HCT116 (cell line): ENCODE data around the gene APBA2. TPM values are rescaled to one million over a fixed set of nuclear protein-coding genes. Genes with fewer than 3 reads are reported as not detected.

ENCODE experiments used
- ATAC-seq: fragments of 200-7000 bp; cut with Tn5 transposase; 2 replicates; pipeline ENCODE4 v1.9.1; 2020; ENCODE audit warnings: mild to moderate bottlenecking, moderate library complexity
- BruUV-seq: library from RNA; stranded (reverse); fragments of 400-500 nt; replicated peaks from 2 replicates; lab custom pipeline; 2021; lab: Mats Ljungman, UMichigan
- CTCF ChIA-PET: fragments of 300-600 bp; sonication (Branson Sonifier 250); formaldehyde crosslinking; loops from one replicate; lab custom pipeline; 2021; ENCODE audit warnings: antibody characterized with exemption; lab: Charles Lee
- POLR2A ChIA-PET: fragments of 300-600, 350-600 bp; sonication (Branson Sonifier 250); formaldehyde crosslinking; loops from one replicate; lab custom pipeline; 2021; ENCODE audit warnings: antibody characterized with exemption; lab: Charles Lee
- RAD21 ChIA-PET, 2 experiments: fragments of 300-600 bp; sonication (Branson Sonifier 250); formaldehyde crosslinking; loops; one replicate each; lab custom pipeline; 2023; ENCODE audit warnings: low total read pairs in 2 of 2; ENCODE audit not compliant: uncharacterized antibody in 2 of 2, unreplicated experiment in 2 of 2, low non-redundant PET in 1 of 2; lab: Charles Lee
- DNase-seq: peaks from one replicate; pipeline ENCODE4 v3.0.0-alpha.2; 2010; ENCODE audit warnings: low read depth, low spot score
- H2AFZ ChIP-seq: fragments of 200-600 bp; shearing (Covaris generic), sonication (generic); 2 replicates; pipeline ENCODE4 v1.6.1; 2017; ENCODE audit warnings: low read depth, mixed run types, mixed read lengths, antibody characterized with exemption, low read length; ENCODE audit not compliant: poor library complexity, severe bottlenecking
- H3K27ac ChIP-seq: 2 replicates; pipeline ENCODE4 v1.5.1; 2012; ENCODE audit warnings: low read depth, low read length
- H3K27me3 ChIP-seq: fragments of 200-600 bp; sonication (generic); 2 replicates; pipeline ENCODE4 v1.6.1; 2016; ENCODE audit warnings: mixed run types, low read length, mixed read lengths; ENCODE audit not compliant: insufficient read depth
- H3K36me3 ChIP-seq, 2 experiments: fragments of 200-500 bp in 1 of 2; fragments of 200-600 bp in 1 of 2; sonication (Bioruptor generic) in 1 of 2; sonication (generic) in 1 of 2; 2 replicates each; pipeline versions ENCODE4 v1.5.1 to v1.6.1; 2014 to 2016; ENCODE audit warnings: low read length in 2 of 2, inconsistent platforms in 1 of 2, mixed read lengths in 1 of 2, mixed run types in 1 of 2; ENCODE audit not compliant: insufficient read depth in 2 of 2, control insufficient read depth in 1 of 2
- H3K4me1 ChIP-seq, 2 experiments: fragments of 200-600 bp in 1 of 2; sonication (generic) in 1 of 2; 2 replicates each; pipeline versions ENCODE4 v1.5.1 to v1.6.1; 2012 to 2017; ENCODE audit warnings: low read length in 2 of 2, inconsistent platforms in 1 of 2, mild to moderate bottlenecking in 1 of 2, mixed read lengths in 1 of 2, mixed run types in 1 of 2, moderate library complexity in 1 of 2; ENCODE audit not compliant: insufficient read depth in 2 of 2, control insufficient read depth in 1 of 2
- H3K4me2 ChIP-seq: fragments of 200-600 bp; sonication (generic); 2 replicates; pipeline ENCODE4 v1.6.1; 2017; ENCODE audit warnings: mixed run types, low read length, mixed read lengths
- H3K4me3 ChIP-seq, 2 experiments: fragments of 200-600 bp in 1 of 2; sonication (generic) in 1 of 2; replicated peaks in 1 of 2; 2 replicates each; pipeline ENCODE4 v1.5.1; 2011 to 2016; ENCODE audit warnings: low read length in 2 of 2, control low read depth in 1 of 2, low read depth in 1 of 2, mild to moderate bottlenecking in 1 of 2, mixed read lengths in 1 of 2, mixed run types in 1 of 2
- H3K79me2 ChIP-seq: fragments of 200-600 bp; sonication (generic); 2 replicates; pipeline ENCODE4 v1.6.1; 2017; ENCODE audit warnings: mild to moderate bottlenecking, mixed run types, low read length, moderate library complexity, mixed read lengths; ENCODE audit not compliant: insufficient read depth
- H3K9ac ChIP-seq: fragments of 200-600 bp; sonication (generic); 2 replicates; pipeline ENCODE4 v1.6.1; 2016; ENCODE audit warnings: low read length, mixed read lengths
- H3K9me2 ChIP-seq: fragments of 200-600 bp; sonication (generic), shearing (Covaris generic); 2 replicates; pipeline ENCODE4 v1.6.1; 2017; ENCODE audit warnings: mixed run types, mild to moderate bottlenecking, moderate library complexity; ENCODE audit not compliant: insufficient read depth
- H3K9me3 ChIP-seq, 2 experiments: fragments of 200-500 bp in 1 of 2; fragments of 200-600 bp in 1 of 2; sonication (Bioruptor generic) in 1 of 2; sonication (generic) in 1 of 2; 2 replicates each; pipeline ENCODE4 v1.6.1; 2014 to 2017; ENCODE audit warnings: low read length in 2 of 2, mixed read lengths in 2 of 2, inconsistent platforms in 1 of 2, low read depth in 1 of 2, mild to moderate bottlenecking in 1 of 2, mixed run types in 1 of 2, moderate library complexity in 1 of 2; ENCODE audit not compliant: control insufficient read depth in 1 of 2, insufficient read depth in 1 of 2
- H4K20me1 ChIP-seq: fragments of 200-600 bp; sonication (generic), shearing (Covaris generic); 2 replicates; pipeline ENCODE4 v1.6.1; 2017; ENCODE audit warnings: mixed run types, mild to moderate bottlenecking, moderate library complexity; ENCODE audit not compliant: insufficient read depth
- CEBPB ChIP-seq: IDR thresholded peaks from 2 replicates; pipeline ENCODE4 v1.6.1; 2012; ENCODE audit warnings: low read depth
- EGR1 ChIP-seq: IDR thresholded peaks from 2 replicates; pipeline ENCODE4 v1.6.1; 2012; ENCODE audit warnings: low read depth
- EZH2phosphoT487 ChIP-seq: fragments of 200-600 bp; IDR thresholded peaks from 2 replicates; pipeline ENCODE4 v1.6.1; 2018; ENCODE audit warnings: antibody characterized with exemption, borderline replicate concordance
- FOSL1 ChIP-seq: IDR thresholded peaks from 2 replicates; pipeline ENCODE4 v1.6.1; 2012; ENCODE audit warnings: low read depth
- RAD21 ChIP-seq: IDR thresholded peaks from 2 replicates; pipeline ENCODE4 v1.6.1; 2012; ENCODE audit warnings: low read depth, mild to moderate bottlenecking
- SIN3A ChIP-seq: IDR thresholded peaks from 2 replicates; pipeline ENCODE4 v1.6.1; 2012; ENCODE audit warnings: low read depth
- SP1 ChIP-seq: IDR thresholded peaks from 2 replicates; pipeline ENCODE4 v1.6.1; 2012; ENCODE audit warnings: low read depth
- SRF ChIP-seq: IDR thresholded peaks from 2 replicates; pipeline ENCODE4 v1.6.1; 2012; ENCODE audit warnings: low read depth
- TCF7L2 ChIP-seq: IDR thresholded peaks from 2 replicates; pipeline ENCODE4 v1.7.0; 2011; ENCODE audit warnings: borderline replicate concordance, inconsistent platforms; ENCODE audit not compliant: insufficient read depth, insufficient read length; ENCODE audit errors: extremely low read depth
- ZNF274 ChIP-seq: fragments of 200-500 bp; sonication (Bioruptor generic); IDR thresholded peaks from 2 replicates; pipeline ENCODE4 v1.6.1; 2014; ENCODE audit warnings: mild to moderate bottlenecking, low read depth, low read length, inconsistent platforms
- intact Hi-C: fragments of 100-400 bp; cut with micrococcal nuclease; formaldehyde crosslinking; loops from 2 replicates; pipeline ENCODE4 v1.10.0; 2022
- total RNA-seq: library from RNA; stranded (reverse); gene quantifications from one replicate; pipeline ENCODE4 v1.2.1, GENCODE V29; 2021; ENCODE audit not compliant: unreplicated experiment
- TF ChIP-seq, protein P1 (sequence below): IDR thresholded peaks from 2 replicates; pipeline ENCODE4 v1.6.1; 2012; ENCODE audit warnings: low read depth
- TF ChIP-seq, protein P2 (sequence below), 3 experiments: fragments of 200-600 bp in 1 of 3; sonication (generic) in 1 of 3; IDR thresholded peaks in 2 of 3; conservative IDR thresholded peaks in 1 of 3; 2 replicates each; pipeline ENCODE4 v1.5.1; 2012 to 2017; ENCODE audit warnings: low read depth in 2 of 3, low read length in 2 of 3, antibody characterized with exemption in 1 of 3, borderline replicate concordance in 1 of 3, control low read depth in 1 of 3, mild to moderate bottlenecking in 1 of 3, mixed read lengths in 1 of 3, mixed run types in 1 of 3, moderate library complexity in 1 of 3; ENCODE audit not compliant: insufficient read depth in 1 of 3

Gene APBA2
- total RNA-seq, 1 experiment from 2014 or later, result 0.47 TPM

DNA sequence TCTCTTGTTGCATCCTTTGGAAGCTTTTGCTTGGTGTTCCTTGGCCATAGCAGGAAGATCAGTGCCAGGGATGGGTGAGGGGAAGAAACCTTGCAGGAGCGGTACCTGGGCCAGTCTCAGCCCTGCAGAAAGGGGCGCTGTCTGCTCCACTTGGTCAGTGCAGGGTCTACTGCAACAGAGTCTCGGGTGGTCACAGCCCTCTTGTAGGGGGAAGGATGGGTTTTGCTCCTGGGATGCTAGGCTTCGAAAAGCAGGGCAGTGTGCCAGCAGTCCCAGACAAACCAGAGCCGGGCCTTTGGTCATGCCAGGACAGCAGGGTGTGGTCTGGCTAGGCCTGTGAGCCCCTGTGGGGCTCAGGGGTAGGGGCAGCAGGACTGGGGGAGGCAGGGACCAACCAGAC is 186.7 kb downstream of the APBA2 start:
- BruUV-seq, result no TSS peak
- ChIA-PET POLR2A (no interaction called here), CTCF (no interaction called here), RAD21 (no interaction called here)
- Histone ChIP-seq H3K36me3 (no peaks in the 10 kb centered on the region), H3K9me2 (no peaks in the 10 kb centered on the region), H3K4me3 (no peak overlapping the region), H4K20me1 (no peaks in the 10 kb centered on the region), H3K4me1 (no peaks in the 10 kb centered on the region), H3K9ac (no peak overlapping the region), H3K9me3 (no peaks in the 10 kb centered on the region), H3K27me3 (no peaks in the 10 kb centered on the region), H2AFZ (no peak overlapping the region), H3K27ac (no peak overlapping the region), H3K4me2 (no peak overlapping the region), H3K79me2 (no peaks in the 10 kb centered on the region)
- intact Hi-C loops, result no loop called here
- TF ChIP-seq RAD21 (no peak), EGR1 (no peak), EZH2phosphoT487 (no peak), FOSL1 (no peak)
- TF ChIP-seq, protein P1, sequence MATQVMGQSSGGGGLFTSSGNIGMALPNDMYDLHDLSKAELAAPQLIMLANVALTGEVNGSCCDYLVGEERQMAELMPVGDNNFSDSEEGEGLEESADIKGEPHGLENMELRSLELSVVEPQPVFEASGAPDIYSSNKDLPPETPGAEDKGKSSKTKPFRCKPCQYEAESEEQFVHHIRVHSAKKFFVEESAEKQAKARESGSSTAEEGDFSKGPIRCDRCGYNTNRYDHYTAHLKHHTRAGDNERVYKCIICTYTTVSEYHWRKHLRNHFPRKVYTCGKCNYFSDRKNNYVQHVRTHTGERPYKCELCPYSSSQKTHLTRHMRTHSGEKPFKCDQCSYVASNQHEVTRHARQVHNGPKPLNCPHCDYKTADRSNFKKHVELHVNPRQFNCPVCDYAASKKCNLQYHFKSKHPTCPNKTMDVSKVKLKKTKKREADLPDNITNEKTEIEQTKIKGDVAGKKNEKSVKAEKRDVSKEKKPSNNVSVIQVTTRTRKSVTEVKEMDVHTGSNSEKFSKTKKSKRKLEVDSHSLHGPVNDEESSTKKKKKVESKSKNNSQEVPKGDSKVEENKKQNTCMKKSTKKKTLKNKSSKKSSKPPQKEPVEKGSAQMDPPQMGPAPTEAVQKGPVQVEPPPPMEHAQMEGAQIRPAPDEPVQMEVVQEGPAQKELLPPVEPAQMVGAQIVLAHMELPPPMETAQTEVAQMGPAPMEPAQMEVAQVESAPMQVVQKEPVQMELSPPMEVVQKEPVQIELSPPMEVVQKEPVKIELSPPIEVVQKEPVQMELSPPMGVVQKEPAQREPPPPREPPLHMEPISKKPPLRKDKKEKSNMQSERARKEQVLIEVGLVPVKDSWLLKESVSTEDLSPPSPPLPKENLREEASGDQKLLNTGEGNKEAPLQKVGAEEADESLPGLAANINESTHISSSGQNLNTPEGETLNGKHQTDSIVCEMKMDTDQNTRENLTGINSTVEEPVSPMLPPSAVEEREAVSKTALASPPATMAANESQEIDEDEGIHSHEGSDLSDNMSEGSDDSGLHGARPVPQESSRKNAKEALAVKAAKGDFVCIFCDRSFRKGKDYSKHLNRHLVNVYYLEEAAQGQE, result no peak
- ATAC-seq (no peak), DNase-seq (no peak)

DNA sequence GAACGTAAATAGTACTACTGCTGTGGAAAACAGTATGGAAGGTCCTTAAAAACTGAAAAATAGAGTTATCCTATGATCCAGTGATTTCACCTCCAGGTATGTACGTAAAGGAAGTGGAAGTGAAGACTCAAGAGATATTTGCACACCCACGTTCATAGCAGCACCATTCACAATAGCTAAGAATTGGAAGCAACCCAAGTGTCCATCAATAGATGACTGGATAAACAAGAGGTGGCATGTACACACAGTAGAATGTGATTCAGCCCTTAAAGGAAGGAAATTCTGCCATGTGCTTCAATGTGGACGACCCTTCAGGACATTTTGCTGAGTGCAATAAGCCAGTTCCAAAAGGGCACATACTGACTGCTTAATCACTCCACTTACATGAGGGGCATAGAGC is 188.3 kb downstream of the APBA2 start:
- Histone ChIP-seq H3K36me3 (no peaks in the 10 kb centered on the region), H4K20me1 (no peaks in the 10 kb centered on the region), H3K27me3 (no peaks in the 10 kb centered on the region), H3K9ac (no peak overlapping the region), H3K4me2 (no peak overlapping the region), H3K4me3 (no peak overlapping the region), H3K4me1 (no peaks in the 10 kb centered on the region), H3K79me2 (no peaks in the 10 kb centered on the region), H2AFZ (no peak overlapping the region), H3K27ac (no peak overlapping the region), H3K9me2 (no peaks in the 10 kb centered on the region), H3K9me3 (no peaks in the 10 kb centered on the region)
- DNase-seq, result no peak
- TF ChIP-seq SRF (no peak), TCF7L2 (no peak), EZH2phosphoT487 (no peak), CEBPB (no peak), SP1 (no peak), FOSL1 (no peak), SIN3A (no peak), ZNF274 (no peak)
- TF ChIP-seq, protein P2, sequence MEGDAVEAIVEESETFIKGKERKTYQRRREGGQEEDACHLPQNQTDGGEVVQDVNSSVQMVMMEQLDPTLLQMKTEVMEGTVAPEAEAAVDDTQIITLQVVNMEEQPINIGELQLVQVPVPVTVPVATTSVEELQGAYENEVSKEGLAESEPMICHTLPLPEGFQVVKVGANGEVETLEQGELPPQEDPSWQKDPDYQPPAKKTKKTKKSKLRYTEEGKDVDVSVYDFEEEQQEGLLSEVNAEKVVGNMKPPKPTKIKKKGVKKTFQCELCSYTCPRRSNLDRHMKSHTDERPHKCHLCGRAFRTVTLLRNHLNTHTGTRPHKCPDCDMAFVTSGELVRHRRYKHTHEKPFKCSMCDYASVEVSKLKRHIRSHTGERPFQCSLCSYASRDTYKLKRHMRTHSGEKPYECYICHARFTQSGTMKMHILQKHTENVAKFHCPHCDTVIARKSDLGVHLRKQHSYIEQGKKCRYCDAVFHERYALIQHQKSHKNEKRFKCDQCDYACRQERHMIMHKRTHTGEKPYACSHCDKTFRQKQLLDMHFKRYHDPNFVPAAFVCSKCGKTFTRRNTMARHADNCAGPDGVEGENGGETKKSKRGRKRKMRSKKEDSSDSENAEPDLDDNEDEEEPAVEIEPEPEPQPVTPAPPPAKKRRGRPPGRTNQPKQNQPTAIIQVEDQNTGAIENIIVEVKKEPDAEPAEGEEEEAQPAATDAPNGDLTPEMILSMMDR (IDR thresholded peaks at IDR 0.05 in 2 of 3, conservative IDR thresholded peaks at IDR 0.05 in 1 of 3; ENCODE audit: borderline replicate concordance in 1 of 3, insufficient read depth in 1 of 3, low read depth in 2 of 3, low read length in 2 of 3), result no peak
- ATAC-seq, result no peak
- CTCF ChIA-PET, result no interaction called here
- RAD21 ChIA-PET, result no interaction called here
- POLR2A ChIA-PET, result no interaction called here
- BruUV-seq, result no TSS peak
- intact Hi-C loops, result no loop called here
